Right lobe of liver (tissue), 6 donors: Measurements from ENCODE around the gene PNN. TPM values are rescaled to one million over a fixed set of nuclear protein-coding genes. Genes with fewer than 3 reads are reported as not detected.

Source experiments
- ATAC-seq, 4 donors: fragments of 200-7000 bp; cut with Tn5 transposase; one replicate each; pipeline ENCODE4 v1.9.1; 2020; ENCODE audit warnings: mild to moderate bottlenecking in 4 of 4, moderate library complexity in 4 of 4
- DNase-seq, 3 donors: peaks; one replicate each; pipeline ENCODE4 v3.0.0-alpha.2; 2020
- H3K27ac ChIP-seq, 3 donors: fragments of 200-600 bp; one replicate each; pipeline ENCODE4 v1.8.0; 2022
- H3K27me3 ChIP-seq, 2 donors: fragments of 200-600 bp; one replicate each; pipeline ENCODE4 v1.8.0; 2022
- H3K36me3 ChIP-seq, 4 donors: fragments of 200-600 bp; sonication (generic) in 1 of 4; one replicate each; pipeline versions ENCODE4 v1.5.1 to v1.8.0; 2017 to 2022; ENCODE audit warnings: control low read depth in 1 of 4
- H3K4me1 ChIP-seq, 4 donors: fragments of 200-600 bp; sonication (generic) in 1 of 4; one replicate each; pipeline versions ENCODE4 v1.5.1 to v1.8.0; 2017 to 2022; ENCODE audit warnings: control low read depth in 1 of 4
- H3K4me3 ChIP-seq, 3 donors: fragments of 200-600 bp; one replicate each; pipeline ENCODE4 v1.8.0; 2022
- H3K9me3 ChIP-seq, 4 donors: fragments of 200-600 bp; sonication (generic) in 1 of 4; one replicate each; pipeline versions ENCODE4 v1.5.1 to v1.8.0; 2017 to 2022; ENCODE audit warnings: control low read depth in 1 of 4
- CTCF ChIP-seq, 4 donors: fragments of 200-600 bp in 3 of 4; fragments of 450-650 bp in 1 of 4; IDR thresholded peaks; one replicate each; pipeline versions ENCODE4 v1.5.1 to v1.8.0; 2016 to 2022; ENCODE audit warnings: antibody characterized with exemption in 4 of 4, mild to moderate bottlenecking in 2 of 4
- POLR2A ChIP-seq: fragments of 450-650 bp; IDR thresholded peaks from one replicate; pipeline ENCODE4 v1.6.1; 2017; ENCODE audit warnings: antibody characterized with exemption, mild to moderate bottlenecking
- WGBS: methylation state at CpG from one replicate; pipeline ENCODE4 v1.1.6; 2018; ENCODE audit warnings: low coverage, low lambda C conversion rate; ENCODE audit not compliant: insufficient coverage; ENCODE audit errors: missing lambda C conversion rate; 5-methylcytosine and 5-hydroxymethylcytosine counted together
- intact Hi-C, 2 donors: fragments of 100-400 bp; cut with DNase I; formaldehyde crosslinking; loops; one replicate each; pipeline versions ENCODE4 v1.11.2 to v1.14.1; 2022
- total RNA-seq, 6 experiments: library from RNA; depleted of rRNA in 2 of 6; stranded (reverse); fragments of >200 nt in 2 of 6; fragmentation: NEBNext Ultra II Directional in 3 of 6; extraction: Animal tissue kit (Norgen Biotek cat#: 25700) in 3 of 6; gene quantifications; one replicate each; pipeline versions ENCODE4 v1.1.0 to v1.2.4, GENCODE V29; 2016 to 2023
- donor health status: DM: no; HTN: yes; CAD: no.
- donor health status: DM: no; HTN: no; CAD: no.
- donor health status: DM: no; HTN: no; CAD: no.
- donor health status: DM: no; HTN: yes; CAD: no.
- donor health status: DM: no; HTN: yes; CAD: no.

The PNN gene
- total RNA-seq, 6 experiments from 2014 or later = 12.2 to 42.0 (median 23.8) TPM

DNA sequence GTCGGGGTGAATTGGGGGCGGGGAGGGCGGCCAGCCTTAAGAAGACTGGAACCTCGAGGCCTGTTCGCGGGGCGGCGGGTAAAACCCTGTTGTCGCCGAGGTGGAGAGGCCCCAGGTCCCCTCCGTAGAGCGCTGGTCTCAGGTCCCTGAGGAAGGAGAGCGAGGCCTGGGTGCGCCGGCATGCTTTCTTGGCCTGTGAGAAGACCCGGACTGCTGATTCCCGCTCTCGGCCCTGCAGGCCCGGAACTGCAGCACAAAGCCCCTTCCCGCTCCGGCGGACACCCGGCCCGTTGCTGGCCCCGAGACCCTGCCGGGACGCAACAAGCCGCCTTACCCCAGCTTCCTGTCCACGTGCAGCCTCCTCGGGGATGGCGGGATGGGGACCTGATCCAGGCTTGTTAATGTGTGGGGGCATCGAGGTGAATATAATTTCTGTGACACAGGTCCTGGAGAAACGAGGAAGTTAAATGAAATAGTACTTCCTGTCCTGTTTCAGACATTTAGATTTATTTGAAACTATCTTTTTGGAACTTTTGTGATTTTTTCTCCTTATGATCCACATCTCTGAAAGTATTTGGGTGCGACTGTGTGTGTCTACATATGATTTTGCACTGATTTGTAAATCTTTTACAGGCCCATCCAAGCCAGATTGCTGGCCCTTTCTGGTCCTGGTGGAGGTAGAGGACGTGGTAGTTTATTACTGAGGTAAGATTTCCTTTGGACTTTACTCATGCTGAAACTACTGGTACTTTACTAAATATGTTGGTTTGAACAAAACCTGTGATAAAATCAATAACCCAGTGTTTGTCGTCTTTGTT lies 600 bp downstream of the PNN start:
- peak in 2 of 3 donors; percentile 61 to 63 for DNase-seq
- intact Hi-C loops = loop anchor here in 1 of 2 donors (10.0 kb wide), 1 partner anchor 99 kb away; no protein-coding TSS in a partner anchor
- under 1% methylated on average over 5 of the region's 36 CpGs for WGBS

DNA sequence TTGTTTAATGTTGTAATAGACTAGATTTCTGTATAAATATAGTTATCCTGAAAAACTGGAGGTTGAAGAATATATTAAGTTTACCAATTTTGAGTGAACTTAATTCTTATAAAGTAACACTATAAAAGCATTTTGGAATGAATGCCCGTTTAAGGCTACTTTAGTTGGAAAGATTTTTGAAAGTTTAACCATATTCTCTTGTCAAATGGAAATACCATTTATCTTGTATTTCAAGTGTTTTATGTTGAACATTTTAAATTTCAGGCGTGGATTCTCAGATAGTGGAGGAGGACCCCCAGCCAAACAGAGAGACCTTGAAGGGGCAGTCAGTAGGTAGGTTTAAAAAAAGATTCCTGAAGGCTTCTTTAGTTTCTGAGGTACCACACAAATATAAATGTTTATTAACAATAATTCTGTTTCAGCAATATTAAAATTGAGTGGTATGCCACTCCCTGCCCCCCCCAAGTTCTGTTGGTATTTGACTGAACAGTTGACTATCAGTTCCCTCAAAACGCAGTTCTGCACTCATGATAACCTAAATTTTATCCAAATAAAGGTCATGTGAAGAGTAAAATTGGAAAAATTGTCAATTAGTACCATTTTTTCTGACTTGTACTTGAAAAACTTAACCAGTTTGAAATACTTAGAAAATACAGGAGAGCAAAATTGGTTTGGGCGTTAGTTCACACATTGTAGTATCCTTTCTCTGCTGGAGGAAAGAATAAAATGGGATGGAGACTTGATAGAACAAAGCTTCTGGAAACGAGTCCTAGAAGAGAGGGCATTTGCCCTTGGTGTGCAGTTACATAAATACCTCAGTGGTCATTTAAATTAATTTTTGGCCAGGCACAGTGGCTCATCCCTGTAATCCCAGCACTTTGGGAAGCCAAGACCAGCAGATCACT lies 1.5 kb downstream of the PNN start:
- Histone ChIP-seq H3K27ac (peak overlapping the region; percentile 92 to 98 (median 94)), H3K36me3 (peaks cover 22 to 52% (median 40%) of the 10 kb centered on the region in 4 donors), H3K9me3 (no peaks in the 10 kb centered on the region), H3K4me3 (peak overlapping the region; percentile 69 to 93 (median 82)), H3K4me1 (peaks cover 0 to 21% (median 12%) of the 10 kb centered on the region in 4 donors), H3K27me3 (no peaks in the 10 kb centered on the region)
- intact Hi-C loops = loop anchor here in 1 of 2 donors (10.0 kb wide), 1 partner anchor 98 kb away; no protein-coding TSS in a partner anchor
- DNase-seq = no peak
- TF ChIP-seq CTCF (IDR thresholded peaks at IDR 0.05) = no peak
- no peak for ATAC-seq
- 40% methylated on average over 5 of the region's 5 CpGs for WGBS

More for the DNA sequence above, 600 bp downstream of the PNN start:
- H3K4me3 ChIP-seq = peak overlapping the region; percentile 69 to 93 (median 82)
- peak overlapping the region; percentile 92 to 98 (median 94) for H3K27ac ChIP-seq
- TF ChIP-seq CTCF (IDR thresholded peaks at IDR 0.05) (no peak), POLR2A (peak; percentile 85)
- peak; percentile 27 to 38 (median 28) for ATAC-seq
- H3K27me3 ChIP-seq = no peaks in the 10 kb centered on the region
- no peaks in the 10 kb centered on the region for H3K9me3 ChIP-seq
- H3K4me1 ChIP-seq = peaks cover 0 to 27% (median 14%) of the 10 kb centered on the region in 4 donors
- H3K36me3 ChIP-seq = peaks cover 19 to 43% (median 31%) of the 10 kb centered on the region in 4 donors

- ATAC-seq = no peak
- no peak overlapping the region for H3K27ac ChIP-seq
- intact Hi-C loops = loop anchor here in 1 of 2 donors (10.0 kb wide), 1 partner anchor 98 kb away; no protein-coding TSS in a partner anchor
- DNase-seq = no peak
- no peaks in the 10 kb centered on the region for H3K27me3 ChIP-seq
- H3K36me3 ChIP-seq = peaks cover 25 to 58% (median 43%) of the 10 kb centered on the region in 4 donors
- no peaks in the 10 kb centered on the region for H3K9me3 ChIP-seq
- WGBS = 82% methylated on average over 9 of the region's 9 CpGs
- TF ChIP-seq POLR2A (no peak), CTCF (IDR thresholded peaks at IDR 0.05) (no peak)
- H3K4me3 ChIP-seq = no peak overlapping the region
- H3K4me1 ChIP-seq = peaks cover 0 to 21% (median 12%) of the 10 kb centered on the region in 4 donors
These were observed 2.1 kb downstream of the PNN start for GRCh38 chr14:39177168-39177545.

DNA sequence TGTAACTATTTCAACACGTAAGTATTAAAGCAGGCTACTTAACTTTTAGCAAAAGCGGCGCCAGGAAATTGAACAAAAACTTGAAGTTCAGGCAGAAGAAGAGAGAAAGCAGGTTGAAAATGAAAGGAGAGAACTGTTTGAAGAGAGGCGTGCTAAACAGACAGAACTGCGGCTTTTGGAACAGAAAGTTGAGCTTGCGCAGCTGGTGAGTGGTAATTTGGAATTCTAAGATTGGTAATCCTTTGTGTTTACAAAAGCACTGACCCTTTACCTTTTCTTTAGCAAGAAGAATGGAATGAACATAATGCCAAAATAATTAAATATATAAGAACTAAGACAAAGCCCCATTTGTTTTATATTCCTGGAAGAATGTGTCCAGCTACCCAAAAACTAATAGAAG lies 4.0 kb downstream of the PNN start:
- Histone ChIP-seq H3K36me3 (peaks cover 30 to 75% (median 48%) of the 10 kb centered on the region in 4 donors), H3K27me3 (no peaks in the 10 kb centered on the region), H3K4me1 (peaks cover 0 to 21% (median 11%) of the 10 kb centered on the region in 4 donors), H3K27ac (no peak overlapping the region), H3K4me3 (no peak overlapping the region), H3K9me3 (no peaks in the 10 kb centered on the region)
- TF ChIP-seq CTCF (IDR thresholded peaks at IDR 0.05) (no peak), POLR2A (no peak)
- DNase-seq (no peak), ATAC-seq (no peak)
- intact Hi-C loops = loop anchor here in 1 of 2 donors (10.0 kb wide), 1 partner anchor 96 kb away; no protein-coding TSS in a partner anchor
- WGBS = 87% methylated on average over 6 of the region's 6 CpGs
